DOHH2 (cell line): Measurements from ENCODE around the gene SF3B2.

Source experiments
- EZH2phosphoT487 ChIP-seq: fragments of 200-600 bp; sonication (generic); IDR thresholded peaks from 2 replicates; pipeline ENCODE4 v1.6.1; 2017; ENCODE audit warnings: borderline replicate concordance, mild to moderate bottlenecking, antibody characterized with exemption, low read length, moderate library complexity, mixed read lengths
- TF ChIP-seq, protein P1 (sequence below): fragments of 200-600 bp; sonication (generic); IDR thresholded peaks from one replicate; pipeline ENCODE4 v1.5.1; 2014; ENCODE audit warnings: antibody characterized with exemption, mild to moderate bottlenecking, low read depth, low read length; ENCODE audit not compliant: poor library complexity, severe bottlenecking

DNA sequence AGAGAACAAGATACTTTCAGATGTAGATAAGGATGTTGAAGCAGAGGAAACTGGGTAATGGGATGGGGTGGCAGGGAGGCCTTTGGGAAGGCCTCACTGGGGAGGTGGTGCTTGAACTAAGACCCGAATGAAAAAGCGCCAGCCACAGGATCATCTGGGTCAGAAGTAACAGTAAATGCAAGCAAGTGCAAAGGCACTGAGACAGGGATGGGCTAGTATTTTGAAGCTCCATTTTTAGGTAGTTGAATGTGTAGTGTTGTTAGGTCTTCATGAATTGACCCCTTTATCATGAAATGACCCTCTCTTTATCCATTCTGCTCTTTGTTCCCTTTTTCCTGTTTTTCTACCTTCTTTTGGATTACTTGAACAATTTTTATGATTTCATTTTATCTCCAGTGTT is 11.7 kb downstream of the SF3B2 start:
- TF ChIP-seq, protein P1, sequence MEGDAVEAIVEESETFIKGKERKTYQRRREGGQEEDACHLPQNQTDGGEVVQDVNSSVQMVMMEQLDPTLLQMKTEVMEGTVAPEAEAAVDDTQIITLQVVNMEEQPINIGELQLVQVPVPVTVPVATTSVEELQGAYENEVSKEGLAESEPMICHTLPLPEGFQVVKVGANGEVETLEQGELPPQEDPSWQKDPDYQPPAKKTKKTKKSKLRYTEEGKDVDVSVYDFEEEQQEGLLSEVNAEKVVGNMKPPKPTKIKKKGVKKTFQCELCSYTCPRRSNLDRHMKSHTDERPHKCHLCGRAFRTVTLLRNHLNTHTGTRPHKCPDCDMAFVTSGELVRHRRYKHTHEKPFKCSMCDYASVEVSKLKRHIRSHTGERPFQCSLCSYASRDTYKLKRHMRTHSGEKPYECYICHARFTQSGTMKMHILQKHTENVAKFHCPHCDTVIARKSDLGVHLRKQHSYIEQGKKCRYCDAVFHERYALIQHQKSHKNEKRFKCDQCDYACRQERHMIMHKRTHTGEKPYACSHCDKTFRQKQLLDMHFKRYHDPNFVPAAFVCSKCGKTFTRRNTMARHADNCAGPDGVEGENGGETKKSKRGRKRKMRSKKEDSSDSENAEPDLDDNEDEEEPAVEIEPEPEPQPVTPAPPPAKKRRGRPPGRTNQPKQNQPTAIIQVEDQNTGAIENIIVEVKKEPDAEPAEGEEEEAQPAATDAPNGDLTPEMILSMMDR = no peak
- no peak for TF ChIP-seq EZH2phosphoT487
